Prostate gland (tissue), 2 donors: ENCODE data around the gene ECE2.
A peak's percentile ranks its signal among the peaks of the same experiment; 100 is the strongest.

Experiments
- CTCF ChIP-seq, 4 experiments: fragments of 200-600 bp in 2 of 4; fragments of 450-650 bp in 2 of 4; sonication (generic) in 2 of 4; IDR thresholded peaks; 1 replicate in 3 of 4; 2 replicates in 1 of 4; pipeline ENCODE4 v1.5.1; 2016 to 2019; ENCODE audit warnings: antibody characterized with exemption in 4 of 4, mild to moderate bottlenecking in 2 of 4, moderate library complexity in 2 of 4
- POLR2A ChIP-seq: fragments of 450-650 bp; IDR thresholded peaks from one replicate; pipeline ENCODE4 v1.6.1; 2016; ENCODE audit warnings: antibody characterized with exemption, mild to moderate bottlenecking

DNA sequence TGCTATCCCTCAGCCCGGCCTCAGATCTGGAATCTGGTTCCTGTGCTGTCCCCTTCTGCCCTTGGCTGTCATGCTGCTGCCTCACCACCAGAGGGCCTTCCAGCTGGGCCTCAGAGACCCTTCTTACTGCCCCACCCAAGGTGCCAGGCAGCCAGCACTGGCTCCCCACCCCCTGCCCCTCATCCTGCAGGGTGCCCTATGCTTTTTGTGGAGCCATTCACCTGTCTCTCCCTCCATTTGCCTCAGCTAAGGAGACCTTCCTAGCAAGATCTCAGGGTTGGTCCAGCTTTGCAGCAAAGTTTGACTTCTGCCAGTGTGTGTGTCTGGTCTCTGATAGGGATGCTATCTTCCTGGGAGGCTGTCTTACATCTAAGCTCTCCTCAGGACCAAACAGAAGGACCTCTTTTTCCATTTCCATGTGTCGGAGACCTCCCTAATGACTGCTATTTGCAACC is 48.3 kb upstream of the ECE2 start:
- TF ChIP-seq CTCF (IDR thresholded peaks at IDR 0.05), result peak; percentile 35 to 57 (median 51)
- TF ChIP-seq POLR2A, result no peak
